Osteocyte (in vitro differentiated cells): ENCODE measurements around the gene SPATA22. TPM values are rescaled to one million over a fixed set of nuclear protein-coding genes. Genes with fewer than 3 reads are reported as not detected.
"Not testable (repeated sequence)": the region's sequence is repeated elsewhere in the genome, so short reads cannot be mapped to it uniquely, and the experiment has no call there.

ENCODE experiments used
- DNase-seq: peaks from one replicate; pipeline ENCODE4 v3.0.0; 2021; ENCODE audit warnings: mixed read lengths; ENCODE audit not compliant: unreplicated experiment; ENCODE audit errors: extremely low spot score
- H3K27ac Mint-ChIP-seq: one replicate; pipeline ENCODE4 v1.8.0; 2021; ENCODE audit warnings: mild to moderate bottlenecking, mixed read lengths; ENCODE audit not compliant: unreplicated experiment
- H3K27me3 Mint-ChIP-seq: one replicate; pipeline ENCODE4 v1.8.0; 2021; ENCODE audit warnings: mixed read lengths; ENCODE audit not compliant: unreplicated experiment
- H3K36me3 Mint-ChIP-seq: one replicate; pipeline ENCODE4 v1.8.0; 2021; ENCODE audit warnings: mixed read lengths; ENCODE audit not compliant: unreplicated experiment
- H3K4me1 Mint-ChIP-seq: one replicate; pipeline ENCODE4 v1.8.0; 2021; ENCODE audit warnings: mixed read lengths; ENCODE audit not compliant: unreplicated experiment
- H3K4me3 Mint-ChIP-seq: one replicate; pipeline ENCODE4 v1.8.0; 2021; ENCODE audit warnings: mild to moderate bottlenecking, moderate library complexity, mixed read lengths; ENCODE audit not compliant: unreplicated experiment
- H3K9me3 Mint-ChIP-seq: one replicate; pipeline ENCODE4 v1.8.0; 2021; ENCODE audit warnings: mixed read lengths; ENCODE audit not compliant: unreplicated experiment
- CTCF ChIP-seq: fragments of 200-600 bp; sonication (generic); IDR thresholded peaks from 2 replicates; pipeline ENCODE4 v1.5.0; 2021; ENCODE audit warnings: antibody characterized with exemption, mild to moderate bottlenecking, moderate library complexity
- long read RNA-seq: library from polyadenylated mRNA; unstranded; transcript quantifications from one replicate; pipeline ENCODE4 v2.0.0, GENCODE V29; 2021
- total RNA-seq: library from RNA; stranded (reverse); gene quantifications from 2 replicates; pipeline ENCODE4 v1.2.1, GENCODE V29; 2021

SPATA22 gene, protein sequence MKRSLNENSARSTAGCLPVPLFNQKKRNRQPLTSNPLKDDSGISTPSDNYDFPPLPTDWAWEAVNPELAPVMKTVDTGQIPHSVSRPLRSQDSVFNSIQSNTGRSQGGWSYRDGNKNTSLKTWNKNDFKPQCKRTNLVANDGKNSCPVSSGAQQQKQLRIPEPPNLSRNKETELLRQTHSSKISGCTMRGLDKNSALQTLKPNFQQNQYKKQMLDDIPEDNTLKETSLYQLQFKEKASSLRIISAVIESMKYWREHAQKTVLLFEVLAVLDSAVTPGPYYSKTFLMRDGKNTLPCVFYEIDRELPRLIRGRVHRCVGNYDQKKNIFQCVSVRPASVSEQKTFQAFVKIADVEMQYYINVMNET
- not detected in 2 replicates for total RNA-seq
- long read RNA-seq: 0 reads

- no peak for DNase-seq
- Mint-ChIP-seq H3K4me3 (no peak within 1 kb of the TSS), H3K4me1 (no peaks in the 10 kb centered on the region), H3K36me3 (no peaks in the 10 kb centered on the region), H3K9me3 (no peaks in the 10 kb centered on the region), H3K27ac (no peak within 1 kb of the TSS), H3K27me3 (peaks cover 2% of the 10 kb centered on the region)
- TF ChIP-seq CTCF: no peak
Observed at GRCh38 chr17:3471599-3471998, at the start of gene SPATA22. SPATA22 (minus strand) TSS chr17:3471819; CDS start chr17:3469325, 2,494 bp downstream.

- not testable (repeated sequence) for H3K36me3 Mint-ChIP-seq, H3K4me1 Mint-ChIP-seq, H3K4me3 Mint-ChIP-seq, H3K27ac Mint-ChIP-seq, DNase-seq, H3K27me3 Mint-ChIP-seq, H3K9me3 Mint-ChIP-seq
Observed at GRCh38 chr17:3519472-3519871, 47.9 kb upstream of the SPATA22 start.

GRCh38 chr17:3514873-3515272 is 43.3 kb upstream of the SPATA22 start:
- DNase-seq: no peak
- no peak for TF ChIP-seq CTCF
- Mint-ChIP-seq H3K4me1 (peaks cover 3% of the 10 kb centered on the region), H3K27ac (no peak overlapping the region), H3K27me3 (peaks cover 22% of the 10 kb centered on the region), H3K36me3 (no peaks in the 10 kb centered on the region), H3K4me3 (no peak overlapping the region), H3K9me3 (no peaks in the 10 kb centered on the region)

DNA sequence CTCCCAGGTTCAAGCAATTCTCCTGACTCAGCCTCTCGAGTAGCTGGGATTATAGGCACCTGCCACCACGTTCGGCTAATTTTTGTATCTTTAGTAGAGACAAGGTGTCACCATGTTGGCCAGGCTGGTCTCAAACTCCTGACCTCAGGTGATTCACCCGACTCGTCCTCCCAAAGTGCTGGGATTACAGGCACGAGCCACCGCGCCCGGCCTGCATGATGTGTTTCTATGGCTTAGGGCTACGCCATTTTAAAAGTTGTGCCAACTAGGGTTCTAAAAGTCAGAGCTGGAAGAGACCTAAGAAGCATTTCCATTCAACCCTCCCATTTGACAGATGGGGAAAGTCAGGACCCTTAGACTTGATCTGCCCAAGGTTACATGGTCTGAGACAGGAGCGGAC is 42.5 kb upstream of the SPATA22 start:
- H3K27ac Mint-ChIP-seq, H3K9me3 Mint-ChIP-seq, H3K4me1 Mint-ChIP-seq, H3K4me3 Mint-ChIP-seq, H3K36me3 Mint-ChIP-seq: not testable (repeated sequence)
- H3K27me3 Mint-ChIP-seq: peaks cover 22% of the 10 kb centered on the region
- DNase-seq: peak; percentile 70

- peaks cover 22% of the 10 kb centered on the region for H3K27me3 Mint-ChIP-seq
- peaks cover 3% of the 10 kb centered on the region for H3K4me1 Mint-ChIP-seq
- no peak overlapping the region for H3K4me3 Mint-ChIP-seq
- TF ChIP-seq CTCF: no peak
- H3K36me3 Mint-ChIP-seq: no peaks in the 10 kb centered on the region
- peak; percentile 76 for DNase-seq
- H3K27ac Mint-ChIP-seq: no peak overlapping the region
- no peaks in the 10 kb centered on the region for H3K9me3 Mint-ChIP-seq
Observed at GRCh38 chr17:3513305-3514035, 41.9 kb upstream of the SPATA22 start.

GRCh38 chr17:3512505-3513171 is 41.0 kb upstream of the SPATA22 start:
- no peak overlapping the region for H3K4me3 Mint-ChIP-seq
- H3K36me3 Mint-ChIP-seq: no peaks in the 10 kb centered on the region
- peaks cover 3% of the 10 kb centered on the region for H3K4me1 Mint-ChIP-seq
- H3K9me3 Mint-ChIP-seq: no peaks in the 10 kb centered on the region
- no peak overlapping the region for H3K27ac Mint-ChIP-seq
- peaks cover 22% of the 10 kb centered on the region for H3K27me3 Mint-ChIP-seq
- peak; percentile 82 for DNase-seq
- no peak for TF ChIP-seq CTCF
